Germinal center (tissue), 1 donor: ENCODE data around the gene HELZ.

Source experiments
- DNase-seq: peaks from one replicate; pipeline ENCODE4 v3.0.0; 2012; ENCODE audit warnings: mixed read lengths, low spot score

HELZ gene

GRCh38 chr17:67079491-67079890 is 165.5 kb downstream of the HELZ start:
- no peak for DNase-seq

DNA sequence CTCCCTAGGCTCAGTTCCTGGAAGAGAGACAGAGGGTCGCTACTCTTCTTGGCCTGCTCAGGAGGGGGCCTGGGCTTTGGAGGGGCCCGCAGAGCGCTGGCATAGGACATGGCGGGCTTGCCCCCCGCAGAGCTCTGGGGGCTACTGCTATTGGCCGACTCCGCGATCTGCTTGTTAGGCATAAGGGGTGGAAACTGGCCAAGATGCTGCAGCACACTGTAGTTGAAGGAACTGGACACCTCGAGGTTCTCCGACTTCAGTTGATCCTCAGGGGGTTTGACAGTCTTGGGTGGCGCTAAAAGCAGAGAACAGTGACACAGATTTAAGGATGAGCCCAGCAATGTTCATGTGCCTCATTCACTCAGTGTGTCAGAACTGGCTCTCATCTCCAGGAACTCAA is 166.7 kb downstream of the HELZ start:
- no peak for DNase-seq

GRCh38 chr17:67076290-67076689 is 168.7 kb downstream of the HELZ start:
- DNase-seq, result no peak

GRCh38 chr17:67074781-67075180 is 170.2 kb downstream of the HELZ start:
- no peak for DNase-seq

DNA sequence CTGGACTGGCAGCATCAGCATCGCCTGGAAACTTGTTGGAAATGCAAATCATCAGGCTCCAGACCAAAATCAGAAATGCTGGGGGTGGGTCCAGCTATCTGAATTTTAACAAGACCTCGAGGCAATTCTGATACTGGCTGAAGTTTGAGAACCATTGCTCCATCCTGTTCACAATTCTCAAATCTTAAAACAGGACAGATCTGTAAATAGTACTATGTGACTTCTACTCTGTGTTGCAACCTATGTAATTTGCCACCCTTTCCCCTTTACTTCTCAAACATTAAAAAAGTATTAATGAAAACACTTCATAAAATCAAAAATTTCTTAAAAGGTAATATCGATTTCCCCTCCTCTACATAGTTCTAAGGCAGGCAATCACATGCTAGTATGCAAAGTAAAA is 172.1 kb downstream of the HELZ start:
- DNase-seq, result no peak

DNA sequence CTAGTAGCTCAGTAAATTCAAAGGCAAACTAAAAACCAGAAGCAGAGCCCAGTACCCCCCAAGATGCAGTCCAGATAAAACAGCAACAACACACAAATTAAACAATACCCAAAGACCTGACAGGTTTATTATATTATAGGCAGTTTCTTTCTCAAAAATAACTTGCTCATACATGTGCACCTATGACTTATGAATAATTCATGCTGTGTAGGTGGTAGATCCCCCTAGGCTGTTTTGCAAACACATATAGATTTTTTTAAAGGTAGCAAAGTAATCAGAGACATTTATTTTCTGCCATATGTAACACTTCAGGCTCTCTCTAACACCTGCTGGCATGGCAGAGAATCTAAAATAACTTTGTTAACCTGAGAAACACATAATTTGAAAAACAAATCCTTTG is 173.4 kb downstream of the HELZ start:
- no peak for DNase-seq

DNA sequence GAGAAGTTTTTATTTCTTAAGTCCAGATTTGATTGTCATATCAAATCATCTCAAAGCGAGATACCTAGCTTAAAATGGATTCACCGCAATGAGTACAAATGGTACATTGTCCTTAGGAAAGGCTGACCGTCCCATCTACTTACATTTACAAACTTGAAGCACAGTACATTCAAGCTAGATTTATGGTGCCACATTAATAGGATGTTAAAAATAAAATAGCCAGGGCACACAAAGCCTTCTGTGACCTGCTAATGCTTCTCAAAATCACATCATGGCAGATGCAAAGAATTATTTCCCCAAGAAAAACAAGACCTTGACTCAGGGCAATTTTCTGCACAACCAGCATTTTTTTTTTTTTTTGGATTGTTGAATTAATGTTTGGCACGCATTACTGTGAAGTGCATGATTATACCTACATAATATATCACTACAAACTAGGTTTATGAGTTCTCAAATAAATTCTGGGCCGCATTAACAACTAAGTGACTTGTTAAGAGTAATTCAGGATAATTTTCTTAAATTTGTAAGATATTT is 175.3 kb downstream of the HELZ start:
- no peak for DNase-seq

DNA sequence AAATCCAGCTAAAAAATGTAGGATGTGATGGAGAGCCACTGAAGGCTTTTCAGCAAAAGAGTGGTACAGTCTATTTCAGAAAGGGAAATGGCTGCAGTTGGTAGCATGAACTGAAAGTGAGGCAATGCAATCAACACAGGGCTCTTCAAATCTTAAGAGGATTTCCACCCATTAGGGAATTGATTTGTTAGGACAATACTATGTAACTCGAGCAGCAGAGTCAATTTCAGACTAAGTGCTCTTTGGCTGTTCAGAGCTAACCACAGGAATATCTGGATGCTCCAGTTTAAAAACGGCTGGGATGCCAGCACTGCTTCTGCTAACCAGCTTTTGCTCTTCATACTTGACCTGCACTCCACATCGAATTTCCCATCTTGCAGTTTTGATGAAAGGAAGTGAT is 176.0 kb downstream of the HELZ start:
- no peak for DNase-seq

DNA sequence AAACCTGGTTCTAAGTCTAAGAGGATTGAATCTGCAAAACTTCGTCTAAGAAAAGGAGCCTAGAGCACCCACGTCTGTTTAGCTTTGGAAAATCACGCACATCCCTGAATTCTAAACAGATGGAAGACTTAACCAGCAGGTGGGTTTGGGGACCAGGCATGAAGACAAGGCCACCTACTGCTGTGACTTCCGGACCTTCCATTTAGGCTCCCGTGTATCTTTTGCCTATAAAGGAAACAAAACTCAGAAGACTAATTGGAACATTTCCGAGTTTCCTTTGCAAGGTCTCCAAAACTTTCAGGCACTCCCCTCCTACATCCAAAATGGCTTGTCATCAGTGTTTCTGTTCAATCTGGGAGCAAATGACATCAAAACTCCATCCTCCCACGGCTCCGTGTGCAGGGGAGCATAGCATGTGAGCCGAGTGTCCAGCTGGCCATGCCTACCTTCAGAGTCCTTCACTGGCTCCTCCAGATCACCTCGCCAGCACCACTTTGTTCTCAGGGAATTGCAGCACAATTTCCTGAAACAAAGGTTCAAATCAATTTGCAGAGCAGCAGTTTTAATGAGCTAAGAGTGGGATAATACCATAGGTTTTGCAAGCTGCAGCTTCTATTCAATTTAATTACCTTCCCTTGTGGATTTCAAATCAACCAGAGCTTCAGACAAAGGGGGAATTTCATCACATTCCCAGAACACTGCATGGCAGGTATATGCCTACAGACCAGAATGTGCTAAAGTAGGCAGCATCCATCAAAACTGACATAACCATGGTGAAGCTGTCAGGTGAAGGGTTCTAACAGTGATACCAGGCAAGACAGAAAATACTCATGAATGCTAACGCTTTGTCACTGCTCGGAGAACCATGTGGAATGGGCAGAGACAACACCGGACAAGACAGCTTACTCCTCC is 177.2 kb downstream of the HELZ start:
- DNase-seq, result no peak

DNA sequence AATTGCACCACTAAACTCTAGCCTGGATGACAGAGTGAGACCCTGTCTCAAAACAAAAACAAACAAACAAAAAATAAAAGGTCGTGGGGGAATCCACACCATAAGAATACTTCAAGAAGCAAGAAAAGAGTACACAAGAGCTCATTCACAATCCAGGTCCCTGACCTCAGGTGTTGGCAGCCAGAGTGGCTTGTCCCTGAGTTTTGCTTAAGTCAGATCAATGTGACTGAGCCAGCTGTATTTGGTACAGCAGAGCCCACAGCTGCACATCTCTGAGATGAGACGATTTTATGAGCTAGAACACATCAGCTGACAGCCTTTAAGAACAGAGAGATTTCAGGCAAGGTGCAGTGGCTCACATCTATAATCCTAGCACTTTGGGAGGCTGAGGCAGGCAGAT is 178.3 kb downstream of the HELZ start:
- DNase-seq, result no peak

DNA sequence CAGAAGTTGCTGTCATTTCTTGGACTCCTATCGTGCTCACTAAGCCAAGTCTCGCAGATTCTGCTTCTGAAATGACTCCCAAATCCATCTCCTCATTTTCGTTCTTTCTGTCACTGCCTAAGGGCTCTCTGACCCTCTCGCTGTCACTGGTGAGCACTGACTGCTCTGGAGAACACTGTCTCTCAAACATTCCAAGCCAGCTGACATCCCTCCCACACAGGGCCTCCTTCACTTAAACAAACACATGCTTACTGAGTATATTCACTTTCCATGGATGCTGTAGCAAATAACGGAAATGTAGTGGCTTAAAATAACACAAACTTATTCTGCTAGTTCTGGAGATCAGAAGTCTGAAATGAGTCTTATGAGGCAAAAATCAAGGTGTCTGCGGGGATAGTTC is 181.9 kb downstream of the HELZ start:
- no peak for DNase-seq

DNA sequence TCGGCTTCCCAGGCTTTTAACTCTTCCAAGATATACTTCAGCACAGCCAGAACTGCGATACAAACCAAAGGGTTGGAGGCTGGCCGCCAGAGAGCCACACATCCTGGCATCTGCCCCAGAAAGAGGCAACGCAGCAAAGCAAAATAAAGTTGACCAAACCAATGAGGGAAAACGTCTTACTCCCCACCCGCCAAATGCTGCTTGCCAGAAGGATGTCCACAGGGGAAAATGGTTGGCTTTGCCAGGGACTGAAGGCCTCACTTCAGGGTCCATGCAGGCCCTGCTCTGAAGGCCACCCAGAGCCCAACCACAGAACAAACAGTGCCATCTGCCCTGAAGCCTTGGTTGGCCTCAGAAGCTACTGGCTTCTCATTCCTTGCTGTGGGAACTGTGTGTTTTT is 185.6 kb downstream of the HELZ start:
- no peak for DNase-seq

GRCh38 chr17:67058036-67058435 is 187.0 kb downstream of the HELZ start:
- DNase-seq, result no peak

DNA sequence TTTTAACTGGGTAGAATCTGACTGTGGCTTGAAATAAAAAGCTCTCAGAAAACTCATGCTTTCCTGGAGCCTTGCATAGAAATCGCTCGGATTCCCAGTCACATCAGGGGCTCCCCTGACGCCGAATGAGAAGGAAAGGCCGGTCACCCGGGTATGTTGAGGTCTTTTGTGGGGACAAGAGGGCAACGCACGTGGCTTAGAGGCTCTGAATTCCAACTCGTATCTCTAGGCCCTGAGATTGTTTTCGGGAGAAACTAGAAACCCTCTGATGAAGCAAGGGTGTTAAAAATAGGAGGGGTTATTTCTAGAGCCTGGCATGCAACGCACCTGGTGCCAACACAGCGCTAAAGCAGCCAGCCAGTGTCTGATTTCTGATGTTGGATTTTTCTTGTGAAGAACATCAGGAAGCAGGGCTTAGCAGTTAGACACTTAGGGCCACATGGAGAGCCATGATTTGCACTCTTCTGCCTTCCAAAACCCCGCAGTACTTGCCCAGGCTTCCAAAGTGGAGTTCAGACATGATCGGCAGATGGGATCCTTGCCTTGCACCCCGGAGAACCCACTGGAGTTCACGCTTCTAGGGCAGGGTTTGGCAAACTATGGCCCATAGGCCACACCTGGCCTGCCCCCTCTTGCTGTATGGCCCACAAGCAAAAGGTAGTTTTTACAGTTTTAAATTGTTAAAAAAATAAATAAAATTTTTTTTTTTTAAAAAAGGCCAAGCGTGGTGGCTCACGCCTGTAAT is 188.1 kb downstream of the HELZ start:
- no peak for DNase-seq

GRCh38 chr17:67055811-67056745 is 188.9 kb downstream of the HELZ start:
- peak; percentile 74 for DNase-seq

DNA sequence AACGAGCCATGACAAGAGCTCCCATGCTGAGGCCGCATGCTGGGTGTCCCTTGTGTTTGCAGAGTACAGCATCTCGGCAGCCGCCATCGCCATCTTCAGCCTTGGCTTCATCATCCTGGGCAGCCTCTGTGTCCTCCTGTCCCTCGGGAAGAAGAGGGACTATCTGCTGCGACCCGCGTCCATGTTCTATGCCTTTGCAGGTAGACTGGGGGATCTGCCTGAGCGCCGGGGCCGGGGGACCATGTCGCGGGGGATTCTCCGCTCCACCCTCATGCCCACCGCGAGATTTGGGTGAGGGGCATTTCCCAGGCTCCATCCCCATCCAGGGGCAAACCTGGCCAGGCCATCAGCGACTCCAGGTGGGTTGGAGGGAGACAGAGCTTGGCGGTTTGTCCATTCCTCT is 190.0 kb downstream of the HELZ start:
- DNase-seq, result no peak

- no peak for DNase-seq
Observed at GRCh38 chr17:67054608-67055007, 190.4 kb downstream of the HELZ start.

DNA sequence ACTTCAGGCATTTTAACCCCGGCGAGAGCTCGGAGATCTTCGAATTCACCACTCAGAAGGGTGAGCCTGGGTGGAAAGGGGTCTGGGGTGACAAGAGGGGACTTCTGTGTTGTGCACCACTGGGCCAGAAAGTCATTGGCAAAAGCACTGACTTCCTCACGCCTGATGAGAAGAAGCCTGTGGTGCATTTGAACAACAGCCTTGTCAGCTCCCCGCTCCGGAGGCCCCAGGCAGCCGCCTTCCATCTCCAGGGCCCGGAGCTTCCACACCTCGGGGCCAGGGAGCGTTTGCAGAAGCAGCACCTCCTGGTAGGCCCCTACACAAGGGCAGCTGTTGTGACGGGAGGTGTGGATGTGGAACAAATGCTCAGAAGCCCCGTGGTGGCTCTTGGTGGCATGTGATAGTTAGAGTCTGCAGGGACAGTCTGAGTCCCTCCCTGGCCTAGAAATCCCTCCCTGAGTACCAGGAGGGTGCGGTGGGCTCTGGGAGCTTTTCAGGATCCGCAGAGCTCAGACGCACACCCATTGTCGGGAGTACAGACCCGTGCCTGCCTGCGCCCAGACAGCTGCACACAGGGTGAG is 190.9 kb downstream of the HELZ start:
- DNase-seq, result no peak

DNA sequence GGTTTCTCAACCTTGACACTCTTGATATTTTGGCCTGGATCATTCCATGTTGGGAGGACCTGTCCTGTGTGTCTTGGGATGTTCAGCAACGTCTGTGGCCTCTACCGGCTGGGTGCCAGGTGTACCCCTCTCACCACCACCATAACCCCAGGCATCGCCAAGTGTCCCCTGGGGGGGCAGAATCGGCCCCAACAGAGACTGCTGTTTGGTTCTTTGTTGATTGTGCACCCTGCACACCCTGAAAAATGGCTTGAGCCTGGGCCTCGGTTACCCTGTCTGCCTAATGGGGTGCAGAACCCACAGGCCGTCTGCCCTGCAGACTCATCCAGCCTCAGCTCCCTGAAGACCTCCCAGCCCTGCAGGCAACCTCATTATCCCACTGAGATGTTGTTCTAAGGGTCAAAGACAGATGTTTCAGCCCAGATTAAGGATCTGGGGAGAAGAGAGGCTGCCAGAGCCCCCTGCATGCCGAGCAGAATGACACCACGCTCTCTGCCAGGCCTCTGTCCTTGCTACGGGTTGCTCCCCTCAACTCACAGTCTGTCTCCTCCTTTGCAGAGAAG is 191.5 kb downstream of the HELZ start:
- DNase-seq, result no peak

DNA sequence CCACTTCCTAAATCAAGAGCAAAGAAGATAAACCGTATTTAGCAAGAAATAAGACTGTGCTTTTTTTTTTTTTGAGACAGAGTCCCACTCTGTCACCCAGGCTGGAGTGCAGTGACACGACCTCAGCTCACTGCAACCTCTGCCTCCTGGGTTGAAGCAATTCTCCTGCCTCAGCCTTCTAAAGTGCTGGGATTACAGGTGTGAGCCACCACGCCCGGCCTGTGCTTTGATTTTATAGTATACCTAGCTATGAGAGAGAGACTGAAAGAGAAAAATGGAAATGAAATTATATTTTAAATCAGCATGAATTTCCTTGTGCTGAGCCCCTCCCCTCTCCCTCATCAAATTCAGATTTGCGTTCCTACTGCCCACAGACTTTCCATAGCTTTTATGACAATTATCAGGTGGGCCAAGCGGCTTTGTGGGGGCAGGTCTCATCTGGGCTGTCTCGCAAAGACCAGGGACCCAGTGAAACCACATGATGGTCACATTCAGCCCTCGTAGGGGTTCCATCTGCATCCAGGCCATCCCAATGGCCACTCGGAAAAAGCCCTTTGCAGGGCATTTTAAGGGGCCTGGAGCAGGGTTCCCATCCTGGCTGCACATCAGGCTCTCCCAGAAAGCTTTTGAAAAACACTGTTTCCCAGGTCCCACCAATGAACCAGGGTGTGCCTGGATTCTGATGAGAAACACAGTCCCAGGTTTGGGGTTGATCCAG is 192.1 kb downstream of the HELZ start:
- no peak for DNase-seq

GRCh38 chr17:67051837-67052236 is 193.2 kb downstream of the HELZ start:
- DNase-seq, result no peak
